T-helper 1 cell treated with Interleukin-12 subunit alpha and Interleukin-12 subunit beta and Interleukin-4 antibody, amounts not matched to agents 30 ng/mL and 1 ng/mL, for 36 hours (primary cell): ENCODE measurements around the gene DEAF1. TPM values are rescaled to one million over a fixed set of nuclear protein-coding genes. Genes with fewer than 3 reads are reported as not detected.

ENCODE experiments used
- intact Hi-C: fragments of 100-400 bp; cut with micrococcal nuclease; formaldehyde crosslinking; loops from one replicate; pipeline ENCODE4 v1.15.1; 2024
- total RNA-seq: library from RNA; stranded (reverse); gene quantifications from 2 replicates; pipeline ENCODE4 v1.2.3, GENCODE V29; 2022

Gene DEAF1
- total RNA-seq, 1 donor from 2014 or later = 46.7 TPM

DNA sequence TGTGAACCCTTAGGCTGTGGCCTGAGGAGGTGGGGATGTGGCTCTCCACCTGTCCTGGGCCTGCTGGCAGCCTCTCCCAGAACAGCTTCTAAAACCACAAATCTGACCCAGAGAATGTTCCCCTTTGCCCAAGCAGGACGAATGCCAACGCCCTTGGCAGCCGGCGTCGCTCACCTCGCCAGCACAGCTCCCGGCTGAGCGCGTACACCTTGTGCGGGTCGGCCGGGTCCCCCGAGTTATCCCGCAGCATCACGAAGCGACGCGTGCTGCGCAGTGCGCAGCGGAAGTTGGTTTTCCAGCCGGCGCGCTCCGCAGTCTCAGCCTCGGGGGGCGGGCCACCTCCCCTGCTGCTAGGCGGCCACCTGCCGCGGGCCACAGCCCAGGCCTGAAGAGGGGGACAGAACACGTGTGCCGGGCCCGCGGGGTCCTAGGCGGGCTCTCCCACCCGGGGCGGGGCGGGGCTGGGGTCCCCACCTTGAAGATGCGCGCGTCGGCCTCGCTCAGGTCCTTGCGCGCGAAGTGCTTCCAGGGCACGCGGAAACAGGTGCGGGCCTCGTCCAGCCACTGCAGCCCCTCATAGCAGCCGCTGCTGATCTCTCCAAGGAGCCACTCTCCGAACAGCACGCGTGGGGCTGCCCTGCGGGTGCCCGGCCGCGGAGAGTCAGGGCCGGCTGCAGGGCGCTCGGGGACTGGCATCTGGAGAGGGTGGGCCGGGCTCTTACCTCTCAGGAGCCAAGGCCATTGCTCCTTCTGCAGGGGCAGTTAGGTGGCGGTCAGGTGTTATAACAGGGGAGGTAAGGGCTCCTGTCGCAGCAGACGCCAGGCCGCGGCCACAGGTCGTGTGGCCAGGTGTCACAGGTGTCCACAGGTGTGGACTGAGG is 80.2 kb downstream of the DEAF1 start:
- intact Hi-C loops = loop anchor here (1.0 to 2.0 kb wide), 2 partner anchors 80 to 132 kb away; partner anchors contain the start of genes DEAF1, TALDO1 and TMEM80

DNA sequence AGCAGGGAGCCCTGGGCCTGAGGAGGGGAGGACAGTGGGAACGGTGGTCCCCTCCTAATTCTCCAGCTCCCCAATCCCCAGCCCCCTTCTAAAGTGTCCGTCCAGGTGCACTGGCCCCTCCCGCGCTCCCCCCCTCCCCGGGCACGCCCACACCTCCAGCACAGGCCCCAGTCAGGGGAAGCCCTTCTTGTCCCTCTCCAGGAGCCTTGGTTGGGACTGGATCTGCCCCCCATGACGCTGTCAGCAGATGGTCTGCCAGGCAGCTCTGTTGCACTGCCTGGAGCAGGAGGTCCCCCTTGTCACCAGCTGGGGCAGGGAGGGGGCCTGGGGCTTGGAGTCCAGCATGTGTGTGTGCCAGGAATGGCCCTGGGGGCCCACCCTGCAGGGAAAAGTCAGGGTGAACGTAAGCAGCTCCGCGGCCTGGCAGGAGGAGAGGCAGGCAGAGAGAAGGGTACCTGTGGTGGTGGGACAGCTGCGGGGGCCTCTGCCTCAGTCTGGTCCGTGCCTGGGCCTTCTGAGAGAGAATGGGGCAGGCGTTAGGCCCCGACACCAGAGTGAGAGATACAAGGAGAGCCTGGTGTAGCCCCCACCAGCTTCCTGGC is 80.9 kb downstream of the DEAF1 start:
- intact Hi-C loops = loop anchor here (2.0 kb wide), 1 partner anchor 133 kb away; the partner anchor contains the start of gene TALDO1

DNA sequence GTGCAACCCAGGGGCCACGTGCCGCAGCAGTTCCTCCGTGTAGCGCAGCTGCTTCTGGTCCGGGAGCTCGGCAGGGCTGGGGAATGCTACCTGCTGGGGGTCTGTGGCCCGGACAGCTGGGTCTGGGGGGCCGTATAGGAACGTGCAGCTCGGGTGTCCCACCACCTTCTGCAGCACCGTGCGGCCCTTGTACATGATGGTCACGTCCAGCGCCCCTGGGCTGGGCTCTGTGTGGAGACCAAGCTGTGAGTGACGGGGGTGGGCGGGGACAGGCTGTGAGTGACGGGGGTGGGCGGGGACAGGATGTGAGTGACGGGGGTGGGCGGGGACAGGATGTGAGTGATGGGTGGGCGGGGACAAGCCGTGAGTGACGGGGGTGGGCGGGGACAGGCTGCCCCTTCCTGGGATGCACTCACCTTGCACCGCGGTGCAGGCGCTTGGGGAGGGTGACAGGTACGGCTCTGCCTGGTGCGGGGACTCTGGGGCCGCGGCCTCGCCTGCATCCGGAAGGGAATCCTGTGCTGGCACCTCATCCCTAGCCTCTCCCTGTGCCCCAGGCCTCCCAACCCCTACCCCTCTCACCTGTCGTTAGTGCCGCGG is 81.6 kb downstream of the DEAF1 start:
- intact Hi-C loops = no loop called here

DNA sequence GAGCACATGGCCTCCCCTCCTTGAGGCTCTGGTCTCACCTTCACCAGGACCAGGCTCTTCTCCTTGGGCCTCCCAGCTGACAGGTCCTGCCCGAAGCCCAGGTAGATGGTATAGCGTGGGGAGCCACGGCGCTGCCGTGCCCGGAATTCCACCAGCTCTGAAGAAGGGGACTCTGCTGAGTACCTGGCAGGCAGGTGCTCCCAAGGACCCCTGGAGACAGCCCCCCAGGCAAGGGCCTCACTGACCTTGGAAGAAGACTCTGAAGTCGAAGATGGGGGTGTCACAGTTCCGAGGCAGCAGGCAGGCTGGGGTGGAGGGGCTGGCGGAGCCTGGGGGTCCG is 82.1 kb downstream of the DEAF1 start:
- intact Hi-C loops = no loop called here

DNA sequence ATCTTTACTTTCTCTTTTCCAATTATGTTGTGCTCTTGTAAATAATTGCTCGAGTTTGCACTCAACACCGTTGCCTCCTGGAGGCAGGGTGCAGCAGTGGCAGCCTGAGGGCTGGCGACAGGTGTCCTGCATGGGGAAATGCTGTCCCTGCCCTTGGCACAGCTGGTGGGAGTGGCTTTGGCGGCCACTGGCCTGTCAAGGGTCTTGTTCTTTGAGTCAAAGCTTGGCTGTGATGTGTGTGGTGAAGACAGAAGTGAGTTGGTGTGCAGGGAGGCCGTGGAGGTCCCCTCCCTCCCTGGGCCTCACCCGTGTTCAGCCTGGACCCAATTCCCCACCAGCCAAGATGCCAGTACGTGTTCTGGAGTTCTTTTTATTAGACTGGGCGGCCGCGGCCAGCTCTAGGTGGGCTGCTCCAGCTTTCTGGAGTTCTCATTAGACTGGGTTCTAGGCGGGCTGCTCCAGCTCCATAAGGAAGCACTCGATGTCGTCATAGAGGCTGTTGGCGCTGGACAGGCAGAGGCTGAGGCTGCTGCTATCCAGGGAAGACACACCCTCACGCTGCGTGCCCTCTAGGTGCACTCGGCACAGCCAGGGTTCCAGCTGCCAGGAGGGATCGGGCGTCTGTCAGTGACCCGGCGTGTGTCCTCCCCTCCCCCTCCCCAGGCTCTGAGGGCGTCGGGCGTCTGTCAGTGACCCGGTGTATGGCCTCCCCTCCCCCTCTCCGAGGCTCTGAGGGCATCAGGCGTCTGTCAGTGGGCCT is 82.6 kb downstream of the DEAF1 start:
- intact Hi-C loops = no loop called here

DNA sequence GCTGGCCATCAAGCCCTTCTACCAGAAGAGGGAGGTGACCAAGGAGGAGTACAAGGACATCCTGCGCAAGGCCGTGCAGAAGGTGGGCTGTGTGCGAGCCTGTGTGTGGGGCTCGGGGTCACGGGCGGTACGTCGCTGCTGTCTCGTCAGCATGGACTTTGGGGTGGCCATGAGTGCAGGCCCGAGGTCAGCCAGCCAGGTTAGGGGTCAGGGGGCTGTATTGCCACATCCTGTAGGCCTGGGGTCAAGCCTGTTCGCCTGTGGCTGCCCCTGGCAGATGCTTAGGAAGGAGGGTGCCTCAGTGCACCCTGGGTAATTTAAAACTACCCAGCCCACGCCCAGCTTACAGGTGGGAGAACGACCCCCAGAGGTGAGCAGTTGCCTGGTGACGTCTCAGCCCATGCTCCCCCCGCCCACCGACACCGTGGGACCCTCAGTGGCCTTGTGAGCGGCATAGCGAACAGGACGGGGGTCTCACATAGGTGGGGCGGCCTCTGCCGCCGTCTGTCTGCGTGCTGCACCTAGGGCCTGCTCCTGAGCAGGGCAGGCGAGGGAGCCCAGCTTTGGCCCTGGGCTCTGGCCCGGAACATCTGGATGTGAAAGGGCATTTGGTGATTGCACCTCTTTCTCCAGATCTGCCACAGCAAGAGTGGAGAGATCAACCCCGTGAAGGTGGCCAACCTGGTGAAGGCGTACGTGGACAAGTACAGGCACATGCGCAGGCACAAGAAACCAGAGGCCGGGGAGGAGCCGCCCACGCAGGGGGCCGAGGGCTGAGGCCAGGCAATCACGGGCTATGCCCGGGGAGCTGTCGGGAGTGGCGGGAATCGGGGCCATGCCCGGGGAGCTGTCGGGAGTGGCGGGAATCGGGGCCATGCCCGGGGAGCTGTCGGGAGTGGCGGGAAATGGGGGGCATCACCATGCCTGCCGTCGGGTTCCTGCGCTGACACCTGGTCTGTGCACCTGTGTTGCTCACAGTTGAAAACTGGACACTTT is 83.7 kb downstream of the DEAF1 start:
- intact Hi-C loops = no loop called here

DNA sequence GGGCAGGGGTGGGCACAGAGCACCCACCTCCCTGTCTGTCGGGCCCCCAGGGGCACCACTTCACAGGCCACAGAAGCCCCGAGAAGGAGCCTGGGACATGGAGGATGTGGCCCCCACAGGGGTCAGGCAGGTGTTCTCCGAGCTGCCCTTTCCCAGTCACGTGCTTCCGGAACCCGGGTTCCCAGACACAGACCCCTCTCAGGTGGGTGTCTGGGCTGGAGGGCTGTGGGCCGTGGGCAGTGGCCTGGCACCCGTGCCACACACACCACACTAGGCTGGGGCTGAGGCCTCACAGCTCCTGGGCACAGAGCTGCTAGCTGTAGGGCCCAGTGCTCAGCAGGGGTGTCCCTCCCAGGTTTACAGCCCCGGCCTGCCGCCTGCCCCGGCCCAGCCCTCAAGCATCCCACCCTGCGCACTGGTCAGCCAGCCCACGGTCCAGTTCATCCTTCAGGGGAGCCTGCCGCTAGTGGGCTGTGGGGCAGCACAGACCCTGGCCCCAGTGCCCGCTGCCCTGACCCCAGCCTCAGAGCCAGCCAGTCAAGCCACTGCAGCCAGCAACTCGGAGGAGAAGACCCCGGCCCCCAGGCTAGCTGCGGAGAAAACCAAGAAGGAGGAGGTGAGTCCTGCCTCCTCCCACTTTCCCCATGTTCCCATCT is 84.7 kb downstream of the DEAF1 start:
- intact Hi-C loops = no loop called here

DNA sequence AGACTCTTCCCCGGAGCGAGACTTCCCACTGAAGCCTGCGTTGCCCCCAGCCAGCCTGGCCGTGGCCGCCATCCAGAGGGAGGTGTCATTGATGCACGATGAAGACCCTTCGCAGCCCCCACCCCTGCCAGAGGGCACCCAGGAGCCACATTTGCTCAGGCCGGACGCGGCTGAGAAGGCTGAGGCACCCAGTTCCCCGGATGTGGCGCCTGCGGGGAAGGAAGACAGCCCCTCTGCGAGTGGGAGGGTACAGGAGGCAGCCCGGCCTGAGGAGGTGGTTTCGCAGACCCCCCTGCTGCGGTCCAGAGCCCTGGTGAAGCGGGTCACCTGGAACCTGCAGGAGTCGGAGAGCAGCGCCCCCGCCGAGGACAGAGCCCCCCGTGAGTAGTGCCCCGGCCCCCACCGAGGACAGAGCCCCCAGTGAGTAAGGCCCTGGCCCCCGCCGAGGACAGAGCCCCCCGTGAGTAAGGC is 85.6 kb downstream of the DEAF1 start:
- intact Hi-C loops = no loop called here

DNA sequence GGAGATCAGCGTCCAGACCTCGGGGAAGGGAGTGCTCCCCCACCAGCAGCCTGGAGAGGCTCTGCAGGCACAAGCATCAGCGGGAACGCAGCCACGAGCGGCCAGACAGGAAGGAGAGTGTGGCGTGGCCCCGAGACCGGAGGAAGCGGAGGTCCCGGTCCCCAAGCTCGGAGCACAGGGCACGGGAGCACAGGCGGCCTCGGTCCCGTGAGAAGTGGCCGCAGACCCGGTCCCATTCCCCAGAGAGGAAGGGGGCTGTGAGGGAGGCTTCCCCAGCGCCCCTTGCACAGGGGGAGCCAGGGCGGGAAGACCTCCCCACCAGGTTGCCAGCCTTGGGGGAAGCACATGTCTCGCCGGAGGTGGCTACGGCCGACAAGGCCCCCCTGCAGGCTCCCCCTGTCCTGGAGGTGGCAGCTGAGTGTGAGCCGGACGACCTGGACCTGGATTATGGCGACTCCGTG is 86.2 kb downstream of the DEAF1 start:
- intact Hi-C loops = no loop called here

DNA sequence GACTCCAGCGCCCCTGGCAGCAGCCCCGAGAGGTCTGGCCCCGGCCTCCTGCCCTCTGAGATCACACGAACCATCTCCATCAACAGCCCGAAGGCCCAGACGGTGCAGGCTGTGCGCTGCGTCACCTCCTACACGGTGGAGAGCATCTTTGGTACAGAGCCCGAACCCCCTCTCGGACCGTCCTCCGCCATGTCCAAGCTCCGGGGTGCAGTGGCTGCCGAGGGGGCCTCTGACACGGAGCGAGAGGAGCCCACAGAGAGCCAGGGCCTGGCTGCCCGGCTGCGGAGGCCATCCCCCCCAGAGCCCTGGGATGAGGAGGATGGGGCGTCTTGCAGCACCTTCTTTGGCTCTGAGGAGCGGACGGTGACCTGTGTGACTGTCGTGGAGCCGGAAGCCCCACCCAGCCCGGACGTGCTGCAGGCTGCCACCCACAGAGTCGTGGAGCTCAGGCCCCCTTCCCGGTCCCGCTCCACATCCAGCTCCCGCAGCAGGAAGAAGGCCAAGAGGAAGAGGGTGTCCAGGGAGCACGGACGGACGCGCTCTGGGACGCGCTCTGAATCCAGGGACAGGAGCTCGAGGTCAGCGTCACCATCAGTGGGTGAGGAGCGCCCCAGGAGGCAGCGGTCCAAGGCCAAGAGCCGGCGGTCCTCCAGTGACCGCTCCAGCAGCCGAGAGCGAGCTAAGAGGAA is 86.9 kb downstream of the DEAF1 start:
- intact Hi-C loops = no loop called here

DNA sequence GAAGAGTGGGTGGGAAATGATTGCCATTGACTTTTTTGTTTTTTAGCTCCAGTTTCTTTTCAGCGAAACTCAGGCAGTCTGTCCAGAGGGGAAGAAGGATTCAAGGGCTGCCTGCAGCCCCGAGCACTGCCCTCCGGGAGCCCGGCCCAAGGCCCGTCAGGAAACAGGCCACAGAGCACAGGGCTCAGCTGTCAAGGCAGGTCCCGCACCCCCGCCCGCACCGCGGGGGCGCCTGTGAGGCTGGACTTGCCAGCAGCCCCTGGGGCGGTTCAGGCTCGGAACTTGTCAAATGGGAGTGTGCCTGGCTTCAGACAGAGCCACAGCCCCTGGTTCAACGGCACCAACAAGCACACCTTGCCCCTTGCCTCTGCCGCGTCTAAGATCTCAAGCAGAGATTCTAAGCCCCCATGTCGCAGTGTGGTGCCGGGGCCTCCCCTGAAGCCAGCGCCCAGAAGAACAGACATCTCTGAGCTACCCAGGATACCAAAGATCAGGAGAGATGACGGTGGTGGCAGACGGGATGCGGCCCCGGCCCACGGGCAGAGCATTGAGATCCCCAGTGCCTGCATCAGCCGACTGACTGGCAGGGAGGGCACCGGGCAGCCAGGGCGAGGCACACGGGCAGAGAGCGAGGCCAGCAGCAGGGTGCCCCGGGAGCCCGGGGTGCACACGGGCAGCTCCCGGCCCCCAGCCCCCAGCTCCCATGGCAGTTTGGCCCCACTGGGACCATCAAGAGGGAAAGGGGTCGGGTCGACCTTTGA is 87.8 kb downstream of the DEAF1 start:
- intact Hi-C loops = no loop called here

DNA sequence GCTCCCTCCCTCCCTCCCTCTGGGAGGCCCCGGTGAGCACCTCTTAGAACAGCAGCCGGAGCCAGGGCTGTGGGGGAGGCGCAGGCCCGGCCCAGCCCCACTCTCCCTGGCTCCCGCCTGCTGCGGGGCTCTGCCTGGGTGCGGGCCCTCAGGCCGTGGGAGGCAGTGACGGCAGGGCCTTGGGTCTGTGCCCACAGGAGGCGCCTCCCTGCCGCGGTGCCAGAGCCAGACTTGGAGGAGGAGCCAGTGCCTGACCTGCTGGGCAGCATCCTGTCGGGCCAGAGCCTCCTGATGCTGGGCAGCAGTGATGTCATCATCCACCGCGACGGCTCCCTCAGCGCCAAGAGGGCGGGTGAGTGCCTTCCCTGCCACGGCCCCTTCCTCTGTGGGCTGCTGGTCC is 88.8 kb downstream of the DEAF1 start:
- intact Hi-C loops = no loop called here

DNA sequence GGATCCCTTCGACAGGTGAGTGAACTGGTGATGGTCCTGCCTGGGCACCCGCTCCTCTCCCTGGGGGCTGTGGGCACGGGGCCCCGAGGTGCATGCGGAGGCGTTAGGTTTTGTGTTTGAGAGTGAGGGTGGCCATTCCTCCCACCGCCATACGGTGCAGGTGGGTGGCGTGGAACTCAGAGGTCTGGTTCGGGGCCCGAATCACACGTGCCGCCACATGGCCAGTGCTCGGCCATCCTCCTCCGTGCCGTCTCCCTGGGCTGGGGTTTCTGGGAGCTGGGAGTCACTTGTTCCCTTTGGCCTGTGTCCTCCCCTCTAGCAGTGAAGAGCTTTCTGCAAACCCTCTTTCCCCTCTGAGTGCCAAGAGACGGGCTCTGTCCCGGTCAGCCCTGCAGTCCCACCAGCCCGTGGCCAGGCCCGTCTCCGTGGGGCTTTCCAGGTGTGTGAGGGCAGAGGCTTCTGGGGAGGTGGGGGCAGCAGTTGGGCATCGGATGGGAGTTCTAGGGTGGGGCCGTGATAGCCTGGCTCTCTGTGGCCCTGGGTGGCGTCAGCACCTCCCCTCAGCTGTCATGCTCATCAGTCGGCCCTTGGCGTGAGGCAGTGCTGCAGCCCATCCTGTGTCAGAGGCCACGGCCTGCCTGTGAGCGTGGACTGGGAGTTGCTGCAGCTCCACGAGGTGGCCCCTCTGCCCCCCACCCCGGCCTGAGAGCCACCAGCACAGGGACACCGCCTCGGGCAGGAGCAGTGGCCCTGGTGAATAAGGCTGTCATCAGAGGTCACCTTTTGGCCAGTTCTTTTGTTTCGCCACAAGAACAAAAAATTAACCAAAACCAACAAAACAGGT is 89.5 kb downstream of the DEAF1 start:
- intact Hi-C loops = no loop called here

DNA sequence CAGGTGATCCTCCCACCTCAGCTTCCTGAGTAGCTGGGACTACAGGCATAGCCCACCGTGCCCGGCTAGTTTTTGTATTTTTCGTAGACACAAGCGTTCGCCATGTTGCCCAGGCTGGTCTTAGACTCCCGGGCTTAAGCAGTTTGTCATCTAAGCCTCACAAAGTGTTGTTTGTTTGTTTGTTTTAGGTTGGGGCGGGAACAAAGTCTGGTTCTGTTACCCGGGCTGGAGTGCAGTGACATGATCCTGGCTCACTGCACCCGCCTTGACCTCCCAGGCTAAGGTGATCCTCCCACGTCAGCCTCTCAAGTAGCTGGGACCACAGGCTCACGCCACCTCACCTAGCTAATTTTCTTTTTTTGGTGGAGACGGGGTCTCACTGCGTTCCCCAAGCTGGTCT is 91.9 kb downstream of the DEAF1 start:
- intact Hi-C loops = no loop called here

DNA sequence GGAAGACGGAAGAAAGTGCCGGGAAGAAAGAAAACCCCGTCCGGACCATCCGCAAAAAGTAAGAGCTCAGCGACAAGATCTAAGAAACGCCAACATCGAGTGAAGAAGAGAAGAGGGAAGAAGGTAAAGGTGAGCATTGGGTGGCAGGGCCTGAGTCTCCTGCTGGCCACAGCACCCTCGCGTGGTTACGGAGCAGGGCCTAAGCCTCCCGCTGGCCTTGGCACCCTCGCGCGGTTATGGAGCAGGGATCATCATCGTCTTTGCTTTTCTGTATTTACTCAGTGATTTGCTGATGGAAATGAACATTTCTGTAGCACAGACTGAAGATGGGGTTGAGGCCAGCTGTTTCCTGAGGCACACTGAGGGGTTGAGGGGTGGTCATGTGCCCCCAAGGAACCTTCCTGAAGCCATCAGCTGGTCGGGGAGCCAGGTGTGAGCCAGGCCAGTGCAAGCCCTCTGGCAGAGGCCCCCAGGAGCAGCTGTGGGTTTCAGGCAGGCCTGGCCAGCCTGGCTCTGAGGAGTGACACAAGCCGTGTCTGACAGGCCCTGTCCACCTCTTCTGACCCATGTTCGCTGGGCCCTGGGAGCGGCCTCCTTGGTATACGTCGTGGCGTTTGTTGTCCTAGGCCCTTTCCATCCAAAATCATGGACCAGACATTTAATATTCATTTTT is 93.3 kb downstream of the DEAF1 start:
- intact Hi-C loops = no loop called here

DNA sequence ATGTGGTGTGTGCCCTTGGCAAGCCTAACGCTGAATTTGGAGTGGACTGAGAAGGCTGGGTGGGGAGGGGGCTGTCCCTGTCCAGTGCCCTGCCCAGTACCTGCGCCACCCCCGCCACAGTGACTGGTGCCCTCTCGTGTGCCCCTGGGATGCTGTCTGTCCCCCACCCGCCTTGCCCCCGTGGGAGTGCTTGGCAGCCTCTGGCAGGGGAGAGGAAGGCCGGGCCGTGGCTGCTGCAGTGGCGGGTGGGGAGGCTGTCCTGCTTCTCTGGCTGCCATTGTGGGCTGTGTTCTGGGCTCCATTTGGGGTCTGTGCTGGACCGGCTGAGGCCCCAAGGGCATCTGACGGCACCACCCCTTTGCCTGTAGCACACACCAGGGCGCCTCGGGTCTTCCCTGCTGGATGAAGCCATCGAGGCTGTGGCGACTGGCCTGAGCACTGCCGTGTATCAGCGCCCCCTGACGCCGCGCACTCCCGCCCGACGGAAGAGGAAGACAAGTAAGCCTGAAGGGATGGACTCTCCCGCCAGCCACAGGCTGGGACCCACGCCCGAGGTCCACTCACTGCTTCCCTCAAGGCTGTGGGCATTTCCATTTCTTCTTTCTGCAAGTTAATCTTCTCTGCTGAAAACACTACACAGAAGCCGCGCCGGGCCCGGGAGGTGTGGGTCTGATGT is 96.9 kb downstream of the DEAF1 start:
- intact Hi-C loops = no loop called here
